HCT116 (cell line): ENCODE data around the gene RORB.

Experiments
- CBX3 ChIP-seq: IDR thresholded peaks from 2 replicates; pipeline ENCODE4 v1.6.1; 2012; ENCODE audit warnings: low read depth
- EZH2 ChIP-seq: fragments of 200-600 bp; sonication (generic); IDR thresholded peaks from 2 replicates; pipeline ENCODE4 v1.6.1; 2017; ENCODE audit warnings: antibody characterized with exemption, mixed run types
- EZH2phosphoT487 ChIP-seq: fragments of 200-600 bp; IDR thresholded peaks from 2 replicates; pipeline ENCODE4 v1.6.1; 2018; ENCODE audit warnings: antibody characterized with exemption, borderline replicate concordance
- POLR2A ChIP-seq: IDR thresholded peaks from 2 replicates; pipeline ENCODE4 v1.7.0; 2011; ENCODE audit warnings: borderline replicate concordance; ENCODE audit not compliant: insufficient read depth, insufficient read length; ENCODE audit errors: extremely low read depth
- POLR2AphosphoS5 ChIP-seq: IDR thresholded peaks from 2 replicates; pipeline ENCODE4 v1.6.1; 2011; ENCODE audit warnings: mild to moderate bottlenecking, low read depth, low read length, moderate library complexity
- SIN3A ChIP-seq: IDR thresholded peaks from 2 replicates; pipeline ENCODE4 v1.6.1; 2012; ENCODE audit warnings: low read depth
- YY1 ChIP-seq: IDR thresholded peaks from 2 replicates; pipeline ENCODE4 v1.6.1; 2011; ENCODE audit warnings: low read length, low read depth, moderate library complexity, mild to moderate bottlenecking; ENCODE audit not compliant: insufficient replicate concordance; ENCODE audit errors: extremely low read depth
- TF ChIP-seq, protein P1 (sequence below), 3 experiments: fragments of 200-600 bp in 1 of 3; sonication (generic) in 1 of 3; IDR thresholded peaks in 2 of 3; conservative IDR thresholded peaks in 1 of 3; 2 replicates each; pipeline ENCODE4 v1.5.1; 2012 to 2017; ENCODE audit warnings: low read depth in 2 of 3, low read length in 2 of 3, antibody characterized with exemption in 1 of 3, borderline replicate concordance in 1 of 3, control low read depth in 1 of 3, mild to moderate bottlenecking in 1 of 3, mixed read lengths in 1 of 3, mixed run types in 1 of 3, moderate library complexity in 1 of 3; ENCODE audit not compliant: insufficient read depth in 1 of 3
- TF ChIP-seq, protein P2 (sequence below): IDR thresholded peaks from 2 replicates; pipeline ENCODE4 v1.6.1; 2012; ENCODE audit warnings: low read depth
- TF ChIP-seq, protein P3 (sequence below): IDR thresholded peaks from 2 replicates; pipeline ENCODE4 v1.6.1; 2012

DNA sequence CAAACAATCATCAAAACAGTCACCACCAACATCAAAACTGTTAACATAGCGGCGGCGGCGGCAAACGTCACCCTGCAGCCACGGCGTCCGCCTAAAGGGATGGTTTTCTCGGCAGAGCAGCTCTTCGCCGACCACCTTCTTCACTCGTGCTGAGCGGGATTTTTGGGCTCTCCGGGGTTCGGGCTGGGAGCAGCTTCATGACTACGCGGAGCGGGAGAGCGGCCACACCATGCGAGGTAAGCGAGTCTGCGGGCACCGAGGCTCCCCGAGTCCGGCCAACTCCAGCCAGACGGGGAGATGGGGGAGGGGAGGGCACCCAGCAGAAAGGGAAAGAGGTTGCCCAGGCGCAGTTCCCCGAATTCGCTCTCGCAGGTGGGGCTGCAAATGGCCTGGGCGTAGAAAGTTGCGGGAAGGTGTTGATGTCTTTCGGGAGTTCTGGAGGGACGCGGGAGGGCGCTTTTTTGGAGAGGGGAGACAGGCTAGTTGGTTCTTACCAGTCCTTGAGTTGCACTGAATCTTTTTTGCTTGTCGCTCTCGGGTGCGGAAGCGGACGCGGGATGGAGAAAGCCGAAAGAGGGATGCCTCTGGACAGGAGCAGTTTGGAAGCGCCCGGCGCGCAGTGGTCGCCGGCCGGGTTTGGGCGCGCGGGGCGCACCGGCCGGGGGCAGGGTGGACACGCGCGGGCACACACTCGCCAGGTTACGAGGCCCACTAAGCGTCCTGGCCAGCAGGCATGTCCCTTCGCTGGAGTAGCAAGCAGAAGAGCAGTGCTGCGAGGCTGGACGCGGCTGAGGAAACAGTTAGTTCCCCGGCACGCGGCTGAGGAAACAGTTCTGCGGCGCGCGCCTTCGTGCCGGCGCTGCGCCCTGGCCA, 849 bp downstream of the RORB start:
- TF ChIP-seq YY1 (no peak), POLR2A (no peak), EZH2phosphoT487 (no peak), POLR2AphosphoS5 (no peak), CBX3 (no peak), SIN3A (no peak), EZH2 (no peak)
- TF ChIP-seq, protein P1, sequence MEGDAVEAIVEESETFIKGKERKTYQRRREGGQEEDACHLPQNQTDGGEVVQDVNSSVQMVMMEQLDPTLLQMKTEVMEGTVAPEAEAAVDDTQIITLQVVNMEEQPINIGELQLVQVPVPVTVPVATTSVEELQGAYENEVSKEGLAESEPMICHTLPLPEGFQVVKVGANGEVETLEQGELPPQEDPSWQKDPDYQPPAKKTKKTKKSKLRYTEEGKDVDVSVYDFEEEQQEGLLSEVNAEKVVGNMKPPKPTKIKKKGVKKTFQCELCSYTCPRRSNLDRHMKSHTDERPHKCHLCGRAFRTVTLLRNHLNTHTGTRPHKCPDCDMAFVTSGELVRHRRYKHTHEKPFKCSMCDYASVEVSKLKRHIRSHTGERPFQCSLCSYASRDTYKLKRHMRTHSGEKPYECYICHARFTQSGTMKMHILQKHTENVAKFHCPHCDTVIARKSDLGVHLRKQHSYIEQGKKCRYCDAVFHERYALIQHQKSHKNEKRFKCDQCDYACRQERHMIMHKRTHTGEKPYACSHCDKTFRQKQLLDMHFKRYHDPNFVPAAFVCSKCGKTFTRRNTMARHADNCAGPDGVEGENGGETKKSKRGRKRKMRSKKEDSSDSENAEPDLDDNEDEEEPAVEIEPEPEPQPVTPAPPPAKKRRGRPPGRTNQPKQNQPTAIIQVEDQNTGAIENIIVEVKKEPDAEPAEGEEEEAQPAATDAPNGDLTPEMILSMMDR (IDR thresholded peaks at IDR 0.05 in 2 of 3, conservative IDR thresholded peaks at IDR 0.05 in 1 of 3; ENCODE audit: borderline replicate concordance in 1 of 3, insufficient read depth in 1 of 3, low read depth in 2 of 3, low read length in 2 of 3) = no peak
- TF ChIP-seq, protein P2, sequence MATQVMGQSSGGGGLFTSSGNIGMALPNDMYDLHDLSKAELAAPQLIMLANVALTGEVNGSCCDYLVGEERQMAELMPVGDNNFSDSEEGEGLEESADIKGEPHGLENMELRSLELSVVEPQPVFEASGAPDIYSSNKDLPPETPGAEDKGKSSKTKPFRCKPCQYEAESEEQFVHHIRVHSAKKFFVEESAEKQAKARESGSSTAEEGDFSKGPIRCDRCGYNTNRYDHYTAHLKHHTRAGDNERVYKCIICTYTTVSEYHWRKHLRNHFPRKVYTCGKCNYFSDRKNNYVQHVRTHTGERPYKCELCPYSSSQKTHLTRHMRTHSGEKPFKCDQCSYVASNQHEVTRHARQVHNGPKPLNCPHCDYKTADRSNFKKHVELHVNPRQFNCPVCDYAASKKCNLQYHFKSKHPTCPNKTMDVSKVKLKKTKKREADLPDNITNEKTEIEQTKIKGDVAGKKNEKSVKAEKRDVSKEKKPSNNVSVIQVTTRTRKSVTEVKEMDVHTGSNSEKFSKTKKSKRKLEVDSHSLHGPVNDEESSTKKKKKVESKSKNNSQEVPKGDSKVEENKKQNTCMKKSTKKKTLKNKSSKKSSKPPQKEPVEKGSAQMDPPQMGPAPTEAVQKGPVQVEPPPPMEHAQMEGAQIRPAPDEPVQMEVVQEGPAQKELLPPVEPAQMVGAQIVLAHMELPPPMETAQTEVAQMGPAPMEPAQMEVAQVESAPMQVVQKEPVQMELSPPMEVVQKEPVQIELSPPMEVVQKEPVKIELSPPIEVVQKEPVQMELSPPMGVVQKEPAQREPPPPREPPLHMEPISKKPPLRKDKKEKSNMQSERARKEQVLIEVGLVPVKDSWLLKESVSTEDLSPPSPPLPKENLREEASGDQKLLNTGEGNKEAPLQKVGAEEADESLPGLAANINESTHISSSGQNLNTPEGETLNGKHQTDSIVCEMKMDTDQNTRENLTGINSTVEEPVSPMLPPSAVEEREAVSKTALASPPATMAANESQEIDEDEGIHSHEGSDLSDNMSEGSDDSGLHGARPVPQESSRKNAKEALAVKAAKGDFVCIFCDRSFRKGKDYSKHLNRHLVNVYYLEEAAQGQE = no peak
- TF ChIP-seq, protein P3, sequence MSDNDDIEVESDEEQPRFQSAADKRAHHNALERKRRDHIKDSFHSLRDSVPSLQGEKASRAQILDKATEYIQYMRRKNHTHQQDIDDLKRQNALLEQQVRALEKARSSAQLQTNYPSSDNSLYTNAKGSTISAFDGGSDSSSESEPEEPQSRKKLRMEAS = no peak
